ENCODE results near the gene ME3. TPM values are rescaled to one million over a fixed set of nuclear protein-coding genes. Genes with fewer than 3 reads are reported as not detected.
"Not testable (repeated sequence)": the region's sequence is repeated elsewhere in the genome, so short reads cannot be mapped to it uniquely, and the experiment has no call there.

The ME3 gene
- total RNA-seq, 1 donor from 2014 or later: 9.7 TPM

DNA sequence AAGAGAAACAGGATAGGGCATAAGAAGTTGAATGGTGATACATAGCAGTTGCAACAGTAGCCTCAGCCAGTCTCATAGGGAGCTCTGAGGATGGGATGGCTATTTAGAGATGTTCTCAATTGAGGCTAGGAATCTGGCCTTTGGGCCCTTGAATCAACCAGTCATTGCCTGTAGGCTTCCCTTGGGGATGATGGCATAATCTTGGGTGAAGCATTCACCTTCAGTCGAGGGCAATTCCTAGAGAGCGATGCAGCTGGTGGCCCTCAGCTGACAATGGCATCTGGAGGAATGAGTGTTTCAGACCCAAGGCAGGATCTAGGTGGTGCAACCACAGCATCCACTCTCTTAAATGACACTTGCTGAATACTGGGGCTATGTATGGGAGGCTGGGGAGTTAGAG, 236.7 kb downstream of the ME3 start:
- TF ChIP-seq, protein P1, sequence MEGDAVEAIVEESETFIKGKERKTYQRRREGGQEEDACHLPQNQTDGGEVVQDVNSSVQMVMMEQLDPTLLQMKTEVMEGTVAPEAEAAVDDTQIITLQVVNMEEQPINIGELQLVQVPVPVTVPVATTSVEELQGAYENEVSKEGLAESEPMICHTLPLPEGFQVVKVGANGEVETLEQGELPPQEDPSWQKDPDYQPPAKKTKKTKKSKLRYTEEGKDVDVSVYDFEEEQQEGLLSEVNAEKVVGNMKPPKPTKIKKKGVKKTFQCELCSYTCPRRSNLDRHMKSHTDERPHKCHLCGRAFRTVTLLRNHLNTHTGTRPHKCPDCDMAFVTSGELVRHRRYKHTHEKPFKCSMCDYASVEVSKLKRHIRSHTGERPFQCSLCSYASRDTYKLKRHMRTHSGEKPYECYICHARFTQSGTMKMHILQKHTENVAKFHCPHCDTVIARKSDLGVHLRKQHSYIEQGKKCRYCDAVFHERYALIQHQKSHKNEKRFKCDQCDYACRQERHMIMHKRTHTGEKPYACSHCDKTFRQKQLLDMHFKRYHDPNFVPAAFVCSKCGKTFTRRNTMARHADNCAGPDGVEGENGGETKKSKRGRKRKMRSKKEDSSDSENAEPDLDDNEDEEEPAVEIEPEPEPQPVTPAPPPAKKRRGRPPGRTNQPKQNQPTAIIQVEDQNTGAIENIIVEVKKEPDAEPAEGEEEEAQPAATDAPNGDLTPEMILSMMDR (conservative IDR thresholded peaks at IDR 0.05): no peak
- H3K4me3 Mint-ChIP-seq: no peak overlapping the region
- H3K27me3 Mint-ChIP-seq: no peaks in the 10 kb centered on the region
- H3K9me3 Mint-ChIP-seq: peaks cover 11% of the 10 kb centered on the region
- peaks cover 3% of the 10 kb centered on the region for H3K36me3 Mint-ChIP-seq
- no peak for DNase-seq (ENCODE audit: extremely low spot score, unreplicated experiment)
- no peak overlapping the region for H3K27ac Mint-ChIP-seq
- H3K4me1 Mint-ChIP-seq (ENCODE audit: unreplicated experiment): peaks cover 15% of the 10 kb centered on the region

DNA sequence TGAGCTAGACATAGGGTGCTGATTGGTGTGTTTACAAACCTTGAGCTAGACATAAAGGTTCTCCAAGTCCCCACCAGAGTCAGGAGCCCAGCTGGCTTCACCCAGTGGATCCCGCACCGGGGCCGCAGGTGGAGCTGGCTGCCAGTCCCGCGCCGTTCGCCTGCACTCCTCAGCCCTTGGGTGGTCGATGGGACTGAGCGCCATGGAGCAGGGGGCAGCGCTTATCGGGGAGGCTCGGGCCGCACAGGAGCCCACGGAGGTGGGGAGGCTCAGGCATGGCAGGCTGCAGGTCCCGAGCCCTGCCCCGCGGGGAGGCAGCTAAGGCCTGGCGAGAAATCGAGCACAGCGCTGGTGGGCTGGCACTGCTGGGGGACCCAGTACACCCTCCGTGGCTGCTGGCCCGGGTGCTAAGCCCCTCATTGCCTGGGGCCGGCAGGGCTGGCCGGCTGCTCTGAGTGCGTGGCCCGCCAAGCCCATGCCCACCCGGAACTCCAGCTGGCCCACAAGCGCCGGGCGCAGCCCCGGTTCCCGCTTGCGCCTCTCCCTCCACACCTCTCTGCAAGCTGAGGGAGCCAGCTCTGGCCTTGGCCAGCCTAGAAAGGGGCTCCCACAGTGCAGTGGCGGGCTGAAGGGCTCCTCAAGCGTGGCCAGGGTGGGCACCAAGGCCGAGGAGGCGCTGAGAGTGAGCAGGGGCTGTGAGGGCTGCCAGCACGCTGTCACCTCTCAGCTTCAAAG, 238.9 kb downstream of the ME3 start:
- H3K9me3 Mint-ChIP-seq; H3K27ac Mint-ChIP-seq; H3K4me3 Mint-ChIP-seq; H3K36me3 Mint-ChIP-seq; H3K4me1 Mint-ChIP-seq (ENCODE audit: unreplicated experiment); DNase-seq (ENCODE audit: extremely low spot score, unreplicated experiment); H3K27me3 Mint-ChIP-seq: not testable (repeated sequence)

DNA sequence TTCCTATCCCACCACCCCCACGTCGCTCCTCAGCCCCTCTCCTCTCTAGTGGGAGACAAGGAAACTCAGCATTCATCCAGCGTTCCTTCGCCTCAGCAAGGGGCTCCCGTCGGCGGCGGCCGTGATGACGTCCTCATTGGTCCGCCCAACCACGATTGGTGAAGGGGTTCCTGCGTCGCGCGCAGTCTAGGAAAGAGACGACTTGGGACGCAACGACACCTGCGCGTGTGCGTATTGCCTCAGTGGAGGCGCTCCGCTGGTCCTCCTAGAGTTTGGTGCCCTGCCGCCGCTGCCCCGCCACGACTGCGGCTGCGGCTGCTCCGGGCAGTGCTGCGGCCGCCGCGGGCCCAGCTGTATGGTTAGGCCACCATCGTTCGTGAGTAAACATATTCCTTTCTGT, 241.2 kb downstream of the ME3 start:
- H3K4me1 Mint-ChIP-seq (ENCODE audit: unreplicated experiment): no peaks in the 10 kb centered on the region
- no peak for DNase-seq (ENCODE audit: extremely low spot score, unreplicated experiment)
- TF ChIP-seq, protein P1 (conservative IDR thresholded peaks at IDR 0.05): no peak
- no peaks in the 10 kb centered on the region for H3K9me3 Mint-ChIP-seq
- no peak overlapping the region for H3K4me3 Mint-ChIP-seq
- no peak overlapping the region for H3K27ac Mint-ChIP-seq
- peaks cover 3% of the 10 kb centered on the region for H3K36me3 Mint-ChIP-seq
- no peaks in the 10 kb centered on the region for H3K27me3 Mint-ChIP-seq

DNA sequence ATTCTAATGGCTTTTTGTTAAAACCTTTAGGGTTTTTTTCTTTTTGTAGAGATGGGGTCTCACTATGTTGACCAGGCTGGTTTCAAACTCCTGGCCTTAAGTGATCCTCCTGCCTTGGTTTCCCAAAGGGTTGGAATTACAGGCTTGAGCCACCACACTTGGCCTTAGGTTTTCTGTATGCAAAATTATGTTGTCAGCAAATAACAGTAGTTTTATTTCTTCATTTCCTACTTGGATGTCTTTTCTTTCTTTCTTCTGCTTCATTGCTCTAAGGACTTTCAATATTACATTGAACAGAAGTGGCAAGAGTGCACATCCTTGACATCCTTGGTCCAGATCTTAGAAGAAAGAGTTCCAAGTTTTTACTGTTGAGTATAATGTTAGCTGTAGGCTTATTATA, 245.0 kb downstream of the ME3 start:
- no peaks in the 10 kb centered on the region for H3K9me3 Mint-ChIP-seq
- H3K27ac Mint-ChIP-seq: no peak overlapping the region
- no peaks in the 10 kb centered on the region for H3K27me3 Mint-ChIP-seq
- DNase-seq (ENCODE audit: extremely low spot score, unreplicated experiment): no peak
- no peaks in the 10 kb centered on the region for H3K4me1 Mint-ChIP-seq (ENCODE audit: unreplicated experiment)
- no peaks in the 10 kb centered on the region for H3K36me3 Mint-ChIP-seq
- H3K4me3 Mint-ChIP-seq: no peak overlapping the region
- TF ChIP-seq, protein P1 (conservative IDR thresholded peaks at IDR 0.05): no peak

DNA sequence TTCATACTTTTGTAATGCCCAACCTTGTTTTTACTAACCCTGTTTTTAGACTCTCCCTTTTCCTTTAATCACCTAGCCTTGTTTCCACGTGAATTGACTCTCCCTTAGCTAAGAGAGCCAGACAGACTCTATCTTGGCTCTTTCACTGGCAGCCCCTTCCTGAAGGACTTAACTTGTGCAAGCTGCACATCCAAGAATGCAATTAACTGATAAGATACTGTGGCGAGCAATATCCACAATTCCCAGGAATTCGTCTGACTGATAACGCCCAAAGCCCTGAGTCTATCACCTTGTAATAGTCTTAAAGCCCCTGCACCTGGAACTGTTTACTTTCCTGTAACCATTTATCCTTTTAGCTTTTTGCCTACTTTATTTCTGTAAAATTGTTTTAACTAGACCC, 248.9 kb downstream of the ME3 start:
- H3K4me3 Mint-ChIP-seq; H3K4me1 Mint-ChIP-seq (ENCODE audit: unreplicated experiment); H3K36me3 Mint-ChIP-seq; H3K27me3 Mint-ChIP-seq; DNase-seq (ENCODE audit: extremely low spot score, unreplicated experiment); H3K27ac Mint-ChIP-seq; H3K9me3 Mint-ChIP-seq: not testable (repeated sequence)

DNA sequence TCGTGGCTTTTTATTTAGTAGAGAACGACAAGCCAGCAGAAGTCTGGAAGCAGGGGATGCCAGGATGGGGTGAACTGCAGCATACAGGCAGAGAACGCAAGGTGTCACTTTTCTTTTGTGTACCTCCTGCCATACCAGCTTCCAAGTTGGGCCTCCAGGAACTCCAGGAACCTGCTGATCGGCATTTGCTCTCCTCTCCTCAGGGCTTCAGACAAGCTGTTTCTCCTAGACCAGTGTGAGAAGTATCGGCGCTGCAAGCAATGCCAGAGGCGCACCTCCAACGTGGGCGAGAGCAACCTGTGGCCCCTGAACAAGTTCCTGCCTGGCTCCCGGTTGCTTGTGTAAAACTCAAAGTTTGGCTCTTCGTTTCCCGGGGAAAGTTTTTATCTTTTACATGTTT, 250.0 kb downstream of the ME3 start:
- no peak overlapping the region for H3K27ac Mint-ChIP-seq
- H3K4me1 Mint-ChIP-seq (ENCODE audit: unreplicated experiment): no peaks in the 10 kb centered on the region
- no peaks in the 10 kb centered on the region for H3K27me3 Mint-ChIP-seq
- no peak for DNase-seq (ENCODE audit: extremely low spot score, unreplicated experiment)
- H3K36me3 Mint-ChIP-seq: no peaks in the 10 kb centered on the region
- no peak overlapping the region for H3K4me3 Mint-ChIP-seq
- no peaks in the 10 kb centered on the region for H3K9me3 Mint-ChIP-seq
- TF ChIP-seq, protein P1 (conservative IDR thresholded peaks at IDR 0.05): no peak

DNA sequence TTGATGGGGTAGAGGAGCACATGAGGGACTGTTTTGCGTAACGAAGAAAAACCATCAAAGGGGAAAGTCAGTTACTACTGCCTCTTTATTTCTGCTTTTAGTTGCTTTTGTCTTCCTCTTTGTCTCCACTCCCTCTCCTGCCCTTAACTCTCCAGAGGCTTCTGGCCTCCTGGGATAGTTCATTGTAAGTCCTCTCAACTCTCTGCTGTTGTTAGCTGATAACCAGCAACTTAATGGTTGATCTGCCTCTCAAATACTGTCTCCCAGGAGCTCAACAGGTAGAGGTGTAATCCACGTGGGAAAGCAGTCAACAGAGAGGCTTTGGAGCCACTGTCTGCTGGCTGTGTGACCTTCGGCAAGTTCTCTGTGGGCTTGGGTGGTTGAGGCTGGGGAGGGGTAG, 250.5 kb downstream of the ME3 start:
- Mint-ChIP-seq H3K27me3 (no peaks in the 10 kb centered on the region), H3K27ac (no peak overlapping the region), H3K4me3 (no peak overlapping the region), H3K4me1 (ENCODE audit: unreplicated experiment) (no peaks in the 10 kb centered on the region), H3K36me3 (no peaks in the 10 kb centered on the region), H3K9me3 (no peaks in the 10 kb centered on the region)
- no peak for DNase-seq (ENCODE audit: extremely low spot score, unreplicated experiment)
- TF ChIP-seq, protein P1 (conservative IDR thresholded peaks at IDR 0.05): no peak

All from type B pancreatic cell (in vitro differentiated cells).